ENCODE measurements around the gene UNC5B. TPM values are rescaled to one million over a fixed set of nuclear protein-coding genes. Genes with fewer than 3 reads are reported as not detected.

The UNC5B gene
- total RNA-seq, 1 experiment from 2014 or later: 22.0 TPM

GRCh38 chr10:71205468-71205867, 6.9 kb upstream of the UNC5B start:
- no peaks in the 10 kb centered on the region for H4K20me1 ChIP-seq (ENCODE audit: insufficient read depth)
- no TSS peak for BruUV-seq (replicated peaks)
- ATAC-seq: no peak
- H3K9ac ChIP-seq (ENCODE audit: low read length): no peak overlapping the region
- H3K9me3 ChIP-seq (ENCODE audit: control insufficient read depth in 1 of 2, insufficient read depth in 1 of 2, low read depth in 1 of 2, low read length in 2 of 2): no peaks in the 10 kb centered on the region
- POLR2A ChIA-PET: no interaction called here
- TF ChIP-seq SP1 (IDR thresholded peaks at IDR 0.05; ENCODE audit: low read depth) (no peak), ZBTB33 (IDR thresholded peaks at IDR 0.05; ENCODE audit: extremely low read depth, insufficient replicate concordance, low read length) (no peak), FOSL1 (IDR thresholded peaks at IDR 0.05; ENCODE audit: low read depth) (no peak), EZH2 (IDR thresholded peaks at IDR 0.05) (no peak), EZH2phosphoT487 (IDR thresholded peaks at IDR 0.05; ENCODE audit: borderline replicate concordance) (no peak), YY1 (IDR thresholded peaks at IDR 0.05; ENCODE audit: extremely low read depth, insufficient replicate concordance, low read depth, low read length) (no peak), MAX (IDR thresholded peaks at IDR 0.05) (no peak), CBX3 (IDR thresholded peaks at IDR 0.05; ENCODE audit: low read depth) (no peak), SIN3A (IDR thresholded peaks at IDR 0.05; ENCODE audit: low read depth) (no peak), ELF1 (IDR thresholded peaks at IDR 0.05; ENCODE audit: borderline replicate concordance, low read depth) (no peak), EGR1 (IDR thresholded peaks at IDR 0.05; ENCODE audit: low read depth) (no peak), CTCF (IDR thresholded peaks at IDR 0.05 in 2 of 3, conservative IDR thresholded peaks at IDR 0.05 in 1 of 3; ENCODE audit: borderline replicate concordance in 1 of 3, insufficient read depth in 1 of 3, low read depth in 2 of 3, low read length in 2 of 3) (no peak), REST (IDR thresholded peaks at IDR 0.05; ENCODE audit: low read depth) (no peak)
- peaks cover 12% of the 10 kb centered on the region; the same call in 1 of the 2 replicates for H3K27me3 ChIP-seq (ENCODE audit: insufficient read depth, low read length)
- no peaks in the 10 kb centered on the region for H3K79me2 ChIP-seq (ENCODE audit: insufficient read depth, low read length)
- CTCF ChIA-PET: interaction anchor here (0.9 to 1.2 kb wide), 2 partner anchors 65 to 302 kb away, joined by 3 to 4 read pairs; no protein-coding TSS in a partner anchor
- no peak overlapping the region for H2AFZ ChIP-seq (ENCODE audit: low read depth, low read length, poor library complexity, severe bottlenecking)
- no peak overlapping the region for H3K27ac ChIP-seq (ENCODE audit: low read depth, low read length)
- no peaks in the 10 kb centered on the region for H3K36me3 ChIP-seq (ENCODE audit: control insufficient read depth in 1 of 2, insufficient read depth in 2 of 2, low read length in 2 of 2)
- no peaks in the 10 kb centered on the region for H3K9me2 ChIP-seq (ENCODE audit: insufficient read depth)
- RAD21 ChIA-PET (ENCODE audit: low non-redundant PET in 1 of 2, low total read pairs in 2 of 2, uncharacterized antibody in 2 of 2, unreplicated experiment in 2 of 2): no interaction called here
- intact Hi-C loops (cut with micrococcal nuclease): loop anchor here (5.0 kb wide), 1 partner anchor 188 kb away; no protein-coding TSS in a partner anchor
- no peak overlapping the region for H3K4me3 ChIP-seq (replicated peaks in 1 of 2; ENCODE audit: low read depth in 1 of 2, low read length in 2 of 2)
- peaks cover 0 to 13% of the 10 kb centered on the region in 2 experiments; a peak in 3 of 4 replicates for H3K4me1 ChIP-seq (ENCODE audit: control insufficient read depth in 1 of 2, insufficient read depth in 2 of 2, low read length in 2 of 2)
- H3K4me2 ChIP-seq (ENCODE audit: low read length): no peak overlapping the region
- DNase-seq (ENCODE audit: low read depth, low spot score): no peak

All from HCT116 (cell line).